Panc1 (cell line): ENCODE data around the gene PPIL6. TPM values are rescaled to one million over a fixed set of nuclear protein-coding genes. Genes with fewer than 3 reads are reported as not detected.

Experiments used
- ATAC-seq: fragments of 200-7000 bp; cut with Tn5 transposase; 2 replicates; pipeline ENCODE4 v1.9.1; 2020; ENCODE audit warnings: mild to moderate bottlenecking, moderate library complexity
- BruUV-seq: library from RNA; stranded (reverse); fragments of 400-500 nt; replicated peaks from 2 replicates; lab custom pipeline; 2021; lab: Mats Ljungman, UMichigan
- CTCF ChIA-PET: fragments of 300-600 bp; sonication (Branson Sonifier 250); formaldehyde crosslinking; loops from one replicate; lab custom pipeline; 2022; ENCODE audit warnings: antibody characterized with exemption; lab: Charles Lee
- POLR2A ChIA-PET: fragments of 300-600 bp; sonication (Branson Sonifier 250); formaldehyde crosslinking; loops from one replicate; lab custom pipeline; 2022; ENCODE audit warnings: antibody characterized with exemption; lab: Charles Lee
- DNase-seq: peaks from one replicate; pipeline ENCODE4 v3.0.0-alpha.2; 2010; ENCODE audit warnings: low read depth, low spot score
- H3K27ac ChIP-seq: 2 replicates; pipeline ENCODE4 v1.5.1; 2011; ENCODE audit warnings: mild to moderate bottlenecking, low read length, inconsistent platforms
- H3K27me3 ChIP-seq: fragments of 200-500 bp; sonication (Bioruptor generic); 2 replicates; pipeline ENCODE4 v1.6.0; 2014; ENCODE audit warnings: low read length, inconsistent platforms; ENCODE audit not compliant: control insufficient read depth, insufficient read depth
- H3K36me3 ChIP-seq: fragments of 200-500 bp; sonication (Bioruptor generic); 2 replicates; pipeline ENCODE4 v1.5.1; 2014; ENCODE audit warnings: inconsistent platforms, mild to moderate bottlenecking, low read length, moderate library complexity; ENCODE audit not compliant: control insufficient read depth, insufficient read depth
- H3K4me1 ChIP-seq: 2 replicates; pipeline ENCODE4 v1.5.1; 2011; ENCODE audit warnings: inconsistent platforms, mild to moderate bottlenecking, low read length, moderate library complexity; ENCODE audit not compliant: control insufficient read depth, insufficient read depth
- H3K4me3 ChIP-seq, 2 experiments: 2 replicates each; pipeline ENCODE4 v1.5.1; 2011 to 2012; ENCODE audit warnings: low read depth in 2 of 2, low read length in 2 of 2, mild to moderate bottlenecking in 2 of 2, inconsistent platforms in 1 of 2, moderate library complexity in 1 of 2
- H3K9me3 ChIP-seq: fragments of 200-500 bp; sonication (Bioruptor generic); 2 replicates; pipeline ENCODE4 v1.5.1; 2014; ENCODE audit warnings: low read depth, mild to moderate bottlenecking, inconsistent platforms, low read length, moderate library complexity; ENCODE audit not compliant: control insufficient read depth, insufficient read depth
- CTCF ChIP-seq: fragments of 450-650 bp; IDR thresholded peaks from 2 replicates; pipeline ENCODE4 v1.5.1; 2017; ENCODE audit warnings: mild to moderate bottlenecking
- POLR2AphosphoS5 ChIP-seq: IDR thresholded peaks from 2 replicates; pipeline ENCODE4 v1.6.1; 2012; ENCODE audit warnings: mild to moderate bottlenecking, low read depth, low read length, moderate library complexity
- REST ChIP-seq, 2 experiments: IDR thresholded peaks; 2 replicates each; pipeline ENCODE4 v1.6.1; 2011 to 2012; ENCODE audit warnings: low read depth in 2 of 2, control low read depth in 1 of 2, low read length in 1 of 2, mild to moderate bottlenecking in 1 of 2, moderate library complexity in 1 of 2; ENCODE audit not compliant: insufficient read depth in 1 of 2
- SIN3A ChIP-seq: IDR thresholded peaks from 2 replicates; pipeline ENCODE4 v1.6.1; 2012; ENCODE audit warnings: low read depth, mild to moderate bottlenecking, low read length, moderate library complexity, borderline replicate concordance; ENCODE audit not compliant: insufficient read depth
- TCF7L2 ChIP-seq: IDR thresholded peaks from 2 replicates; pipeline ENCODE4 v1.6.1; 2011; ENCODE audit warnings: mild to moderate bottlenecking, low read depth, low read length, inconsistent platforms
- in situ Hi-C: cut with HindIII; loops from 2 replicates; pipeline ENCODE4 v1.10.0; 2016; ENCODE audit warnings: low sequenced_read_pairs, low pct_unique_long_range_greater_than_20kb
- intact Hi-C: fragments of 100-400 bp; cut with micrococcal nuclease; formaldehyde crosslinking; loops from one replicate; pipeline ENCODE4 v1.10.0; 2022; ENCODE audit not compliant: unreplicated experiment
- total RNA-seq: library from RNA; stranded (reverse); gene quantifications from one replicate; pipeline ENCODE4 v1.2.1, GENCODE V29; 2021; ENCODE audit not compliant: unreplicated experiment

PPIL6 gene
- total RNA-seq, 1 experiment from 2014 or later: 2.2 TPM

- no TSS peak for BruUV-seq
- POLR2A ChIA-PET: no interaction called here
- TF ChIP-seq SIN3A (no peak), CTCF (no peak), REST (IDR thresholded peaks at IDR 0.05; ENCODE audit: insufficient read depth in 1 of 2, low read depth in 2 of 2, low read length in 1 of 2) (no peak), POLR2AphosphoS5 (no peak), TCF7L2 (no peak)
- intact Hi-C loops (no loop called here), in situ Hi-C loops (no loop called here)
- H3K27ac ChIP-seq: no peak overlapping the region
- no peak for DNase-seq
- CTCF ChIA-PET: no interaction called here
- no peak overlapping the region for H3K4me3 ChIP-seq
- H3K27me3 ChIP-seq: no peaks in the 10 kb centered on the region
- H3K9me3 ChIP-seq: no peaks in the 10 kb centered on the region
- no peaks in the 10 kb centered on the region for H3K4me1 ChIP-seq
- no peak for ATAC-seq
- no peaks in the 10 kb centered on the region for H3K36me3 ChIP-seq
Observed at GRCh38 chr6:109344226-109344625, 96.2 kb downstream of the PPIL6 start.

GRCh38 chr6:109343518-109343917 lies 96.9 kb downstream of the PPIL6 start:
- in situ Hi-C loops: no loop called here
- no peak for TF ChIP-seq SIN3A
- TF ChIP-seq POLR2AphosphoS5: no peak
- intact Hi-C loops: no loop called here
- Histone ChIP-seq H3K4me3 (no peak overlapping the region), H3K9me3 (no peaks in the 10 kb centered on the region), H3K36me3 (no peaks in the 10 kb centered on the region), H3K27ac (no peak overlapping the region), H3K4me1 (no peaks in the 10 kb centered on the region), H3K27me3 (no peaks in the 10 kb centered on the region)
- BruUV-seq: no TSS peak
- no peak for DNase-seq
- ATAC-seq: no peak
- ChIA-PET CTCF (no interaction called here), POLR2A (no interaction called here)

GRCh38 chr6:109342911-109343310 lies 97.5 kb downstream of the PPIL6 start:
- BruUV-seq: no TSS peak
- ChIA-PET CTCF (no interaction called here), POLR2A (no interaction called here)
- DNase-seq: no peak
- no peaks in the 10 kb centered on the region for H3K9me3 ChIP-seq
- intact Hi-C loops: no loop called here
- no peaks in the 10 kb centered on the region for H3K4me1 ChIP-seq
- H3K4me3 ChIP-seq: no peak overlapping the region
- no peaks in the 10 kb centered on the region for H3K36me3 ChIP-seq
- TF ChIP-seq TCF7L2: no peak
- TF ChIP-seq SIN3A: no peak
- no peak for TF ChIP-seq REST (IDR thresholded peaks at IDR 0.05; ENCODE audit: insufficient read depth in 1 of 2, low read depth in 2 of 2, low read length in 1 of 2)
- TF ChIP-seq POLR2AphosphoS5: no peak
- TF ChIP-seq CTCF: no peak
- no peaks in the 10 kb centered on the region for H3K27me3 ChIP-seq
- H3K27ac ChIP-seq: no peak overlapping the region
- in situ Hi-C loops: no loop called here
- no peak for ATAC-seq
